Activated naive CD8-positive, alpha-beta T cell treated with anti-CD3 and anti-CD28 coated beads for 36 hours (primary cell): Measurements from ENCODE around the gene ANKRD23. TPM values are rescaled to one million over a fixed set of nuclear protein-coding genes. Genes with fewer than 3 reads are reported as not detected.
"Not testable (repeated sequence)": the region's sequence is repeated elsewhere in the genome, so short reads cannot be mapped to it uniquely, and the experiment has no call there.

Experiments
- DNase-seq: peaks from one replicate; pipeline ENCODE4 v3.0.0; 2021
- H3K27ac Mint-ChIP-seq: one replicate; pipeline ENCODE4 v1.8.0; 2022; ENCODE audit warnings: mild to moderate bottlenecking, moderate library complexity, mixed read lengths
- H3K27me3 Mint-ChIP-seq: one replicate; pipeline ENCODE4 v1.8.0; 2022; ENCODE audit warnings: mild to moderate bottlenecking, mixed read lengths
- H3K36me3 Mint-ChIP-seq: one replicate; pipeline ENCODE4 v1.8.0; 2021; ENCODE audit warnings: mild to moderate bottlenecking, mixed read lengths
- H3K4me1 Mint-ChIP-seq: one replicate; pipeline ENCODE4 v1.8.0; 2021; ENCODE audit warnings: mixed read lengths
- H3K4me3 Mint-ChIP-seq: one replicate; pipeline ENCODE4 v1.8.0; 2022; ENCODE audit warnings: mild to moderate bottlenecking, moderate library complexity, mixed read lengths
- H3K9me3 Mint-ChIP-seq: one replicate; pipeline ENCODE4 v1.8.0; 2022; ENCODE audit warnings: mixed read lengths
- total RNA-seq, 2 experiments: library from RNA; stranded (reverse); gene quantifications; one replicate each; pipeline ENCODE4 v1.2.3, GENCODE V29; 2021

Gene ANKRD23
- total RNA-seq: 1 to 10 TPM; 2.7 to 3.2 TPM

GRCh38 chr2:96843538-96844268 lies at the start of gene ANKRD23:
Gene ANKRD23, minus strand, starts transcription at chr2:96844021. Its CDS starts 29 bp downstream, at chr2:96843992.
- Mint-ChIP-seq H3K36me3 (no peaks in the 10 kb centered on the region), H3K4me3 (no peak within 1 kb of the TSS), H3K27me3 (no peaks in the 10 kb centered on the region), H3K27ac (no peak within 1 kb of the TSS), H3K4me1 (peaks cover 6% of the 10 kb centered on the region), H3K9me3 (no peaks in the 10 kb centered on the region)
- DNase-seq: no peak

DNA sequence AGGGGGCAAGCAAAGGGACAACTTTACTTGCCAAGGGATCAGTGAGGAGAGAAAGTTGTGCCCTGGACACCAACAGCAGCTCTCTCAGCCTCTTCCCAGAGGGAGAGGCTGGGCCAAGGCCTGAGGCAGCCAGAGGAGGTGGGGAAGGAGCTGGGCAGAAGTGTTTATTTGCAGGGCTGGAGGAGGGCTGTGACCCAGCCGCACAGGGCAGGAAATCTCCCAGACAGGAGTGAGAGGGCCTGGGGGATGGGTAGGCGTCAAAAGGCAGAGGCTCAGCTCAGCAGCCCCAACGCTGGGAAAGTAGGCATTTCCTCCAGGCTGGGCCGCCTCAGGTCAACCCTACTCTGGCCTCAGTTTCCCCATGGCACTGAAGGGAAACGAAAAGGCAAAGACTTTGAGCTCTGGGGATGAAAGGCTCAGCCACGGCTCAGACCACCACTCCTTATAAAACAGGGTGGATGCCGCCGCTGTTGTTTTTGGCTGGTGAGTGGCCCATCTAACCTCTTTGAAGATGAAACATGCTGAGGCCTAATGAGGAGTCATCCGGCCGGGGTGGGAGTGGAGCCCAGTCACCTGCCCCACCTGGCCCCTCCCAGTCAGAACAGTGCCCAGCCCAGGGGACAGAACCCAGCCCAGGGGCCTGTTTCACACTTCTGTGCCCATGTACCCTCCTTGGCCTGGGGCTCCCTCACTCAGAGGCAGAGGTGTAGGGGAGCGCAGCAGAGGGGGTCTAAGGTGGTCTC lies 47.9 kb upstream of the ANKRD23 start:
- peaks cover 25% of the 10 kb centered on the region for H3K4me1 Mint-ChIP-seq
- H3K4me3 Mint-ChIP-seq: no peak overlapping the region
- no peaks in the 10 kb centered on the region for H3K36me3 Mint-ChIP-seq
- H3K9me3 Mint-ChIP-seq: no peaks in the 10 kb centered on the region
- no peaks in the 10 kb centered on the region for H3K27me3 Mint-ChIP-seq
- no peak for DNase-seq
- no peak overlapping the region for H3K27ac Mint-ChIP-seq

DNA sequence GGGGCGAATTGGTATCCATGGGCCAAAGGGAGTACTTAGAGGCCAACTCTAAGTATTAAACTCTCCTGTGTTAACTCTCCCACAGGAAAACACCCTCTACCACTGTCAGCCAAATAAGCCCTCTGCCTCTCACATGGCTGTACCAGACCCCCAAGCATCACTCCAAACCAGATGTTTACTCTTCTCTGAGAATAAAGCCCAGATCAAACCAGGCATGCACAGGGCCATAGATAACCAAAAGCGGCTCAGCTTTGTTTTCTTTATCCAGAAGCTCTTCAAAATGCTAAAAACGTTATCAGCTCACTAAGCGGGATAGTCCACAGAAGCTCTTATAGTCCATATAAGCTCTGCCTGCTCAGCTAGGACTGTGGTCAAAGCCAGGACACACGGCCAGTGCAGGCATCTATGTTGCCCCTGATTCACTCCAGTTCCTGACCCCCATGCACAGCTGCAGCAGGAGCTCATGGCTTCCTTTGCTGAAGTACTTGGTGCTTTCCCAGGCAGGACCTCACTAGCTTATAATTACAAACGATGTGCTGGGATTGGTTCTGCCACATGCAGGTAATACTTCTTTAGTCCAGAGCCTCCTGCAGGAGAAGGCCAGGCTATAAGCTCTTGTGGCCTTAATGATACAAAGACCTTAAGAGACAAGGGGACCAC lies 47.0 kb upstream of the ANKRD23 start:
- Mint-ChIP-seq H3K9me3 (no peaks in the 10 kb centered on the region), H3K27me3 (no peaks in the 10 kb centered on the region), H3K27ac (no peak overlapping the region), H3K4me3 (no peak overlapping the region), H3K4me1 (peaks cover 18% of the 10 kb centered on the region), H3K36me3 (no peaks in the 10 kb centered on the region)
- no peak for DNase-seq

DNA sequence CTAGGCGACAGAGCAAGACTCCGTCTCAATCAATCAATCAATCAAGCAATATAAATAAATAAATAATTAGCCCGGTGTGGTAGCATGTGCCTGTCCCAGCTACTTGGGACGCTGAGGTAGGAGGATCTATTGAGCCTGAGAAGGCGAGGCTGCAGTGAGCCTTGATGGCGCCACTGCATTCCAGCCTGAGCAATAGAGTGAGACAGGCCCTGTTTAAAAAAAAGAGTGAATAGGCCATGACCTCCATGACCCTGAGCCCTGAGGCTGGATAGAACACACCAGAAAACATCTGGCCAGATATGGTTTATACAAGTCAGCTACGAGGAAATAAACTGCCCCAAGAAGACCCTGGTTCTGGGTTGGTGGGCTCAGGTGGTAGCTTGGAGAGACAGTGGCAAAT lies 46.4 kb upstream of the ANKRD23 start:
- Mint-ChIP-seq H3K9me3 (no peaks in the 10 kb centered on the region), H3K36me3 (no peaks in the 10 kb centered on the region), H3K4me1 (peaks cover 17% of the 10 kb centered on the region), H3K27ac (no peak overlapping the region), H3K27me3 (no peaks in the 10 kb centered on the region), H3K4me3 (no peak overlapping the region)
- DNase-seq: no peak

- H3K4me3 Mint-ChIP-seq, H3K9me3 Mint-ChIP-seq, H3K36me3 Mint-ChIP-seq, H3K27ac Mint-ChIP-seq, H3K27me3 Mint-ChIP-seq, DNase-seq: not testable (repeated sequence)
- peaks cover 13% of the 10 kb centered on the region for H3K4me1 Mint-ChIP-seq
Observed at GRCh38 chr2:96889502-96889901, 45.7 kb upstream of the ANKRD23 start.

DNA sequence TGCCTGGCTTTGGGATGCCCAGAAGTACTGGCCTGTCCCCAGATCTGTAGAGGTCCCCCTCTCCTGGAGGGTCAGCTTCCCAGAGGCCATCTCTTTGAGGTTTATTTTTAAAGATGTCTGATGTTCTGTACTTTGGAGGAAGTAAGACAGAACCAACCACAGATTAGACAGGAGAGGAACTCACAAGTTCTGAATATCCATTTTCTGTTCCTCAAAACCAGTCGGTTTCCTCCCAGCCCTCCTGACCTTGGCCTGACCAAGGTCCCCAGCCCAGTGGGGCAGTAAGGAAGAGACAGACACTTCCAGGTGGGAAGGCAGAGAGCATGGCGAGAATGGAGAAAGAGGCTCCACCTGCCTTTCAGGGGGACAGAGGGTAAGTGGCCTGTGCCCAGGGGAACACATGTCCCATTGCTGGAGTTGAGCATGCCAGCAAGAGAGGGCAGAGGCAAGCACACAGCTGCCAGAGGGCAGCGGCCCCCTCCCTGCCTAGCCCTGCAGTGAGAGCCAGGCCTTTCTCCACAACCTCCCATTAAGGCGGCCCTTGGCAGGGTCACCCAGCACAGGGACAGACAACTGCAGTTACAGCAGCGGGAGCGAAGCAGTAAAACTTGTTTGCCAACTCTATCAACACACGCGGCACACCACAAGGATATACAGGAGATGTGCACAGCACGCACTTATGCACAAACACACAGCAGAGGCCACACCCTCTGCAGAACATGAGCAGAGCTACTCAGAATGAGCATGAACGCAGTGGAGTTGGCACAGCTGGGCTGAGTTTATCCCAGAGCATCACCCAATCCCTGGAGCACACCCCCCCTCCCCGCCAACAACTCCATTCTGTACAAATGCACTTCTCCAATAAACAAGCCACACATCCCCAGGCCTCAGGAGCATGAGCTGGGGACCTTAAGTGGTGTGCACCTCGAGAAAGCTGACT lies 44.5 kb upstream of the ANKRD23 start:
- H3K9me3 Mint-ChIP-seq: no peaks in the 10 kb centered on the region
- no peak for DNase-seq
- no peak overlapping the region for H3K27ac Mint-ChIP-seq

DNA sequence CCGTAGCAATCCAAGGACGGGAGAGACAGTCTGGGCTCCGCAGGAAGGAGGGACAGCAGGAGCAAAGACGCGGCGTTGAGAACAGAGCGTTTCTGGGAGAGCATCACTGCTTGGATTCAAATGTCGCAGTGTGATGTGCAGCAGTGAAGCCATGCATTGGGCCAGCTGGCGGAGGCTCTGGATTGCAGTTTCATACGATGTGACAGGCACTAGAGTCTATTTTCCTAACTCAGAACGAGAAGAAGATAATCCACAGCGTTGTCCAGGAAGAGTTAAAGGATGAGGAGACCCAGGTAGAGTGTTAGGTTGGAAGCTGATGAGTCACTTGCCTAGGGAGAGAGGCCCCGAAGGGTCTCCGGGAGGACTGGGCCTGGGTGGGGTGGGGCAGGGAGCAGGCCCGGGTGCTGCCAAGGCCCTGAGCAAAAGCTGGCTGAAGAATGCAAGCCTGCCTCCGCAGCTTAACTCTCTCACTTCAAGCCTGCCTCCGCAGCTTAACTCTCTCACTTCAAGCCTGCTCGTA lies 43.7 kb upstream of the ANKRD23 start:
- H3K27me3 Mint-ChIP-seq: no peaks in the 10 kb centered on the region
- no peaks in the 10 kb centered on the region for H3K9me3 Mint-ChIP-seq
- no peak overlapping the region for H3K4me3 Mint-ChIP-seq
- no peaks in the 10 kb centered on the region for H3K36me3 Mint-ChIP-seq
- H3K27ac Mint-ChIP-seq: no peak overlapping the region
- H3K4me1 Mint-ChIP-seq: peaks cover 10% of the 10 kb centered on the region
- DNase-seq: no peak

More for the DNA sequence above, 44.5 kb upstream of the ANKRD23 start:
- no peaks in the 10 kb centered on the region for H3K27me3 Mint-ChIP-seq
- H3K4me3 Mint-ChIP-seq: no peak overlapping the region
- H3K4me1 Mint-ChIP-seq: peaks cover 13% of the 10 kb centered on the region
- no peaks in the 10 kb centered on the region for H3K36me3 Mint-ChIP-seq

GRCh38 chr2:96885432-96886347 lies 41.9 kb upstream of the ANKRD23 start:
- Mint-ChIP-seq H3K36me3 (no peaks in the 10 kb centered on the region), H3K27ac (no peak overlapping the region), H3K4me1 (peaks cover 2% of the 10 kb centered on the region), H3K27me3 (no peaks in the 10 kb centered on the region), H3K4me3 (no peak overlapping the region), H3K9me3 (no peaks in the 10 kb centered on the region)
- DNase-seq: no peak

DNA sequence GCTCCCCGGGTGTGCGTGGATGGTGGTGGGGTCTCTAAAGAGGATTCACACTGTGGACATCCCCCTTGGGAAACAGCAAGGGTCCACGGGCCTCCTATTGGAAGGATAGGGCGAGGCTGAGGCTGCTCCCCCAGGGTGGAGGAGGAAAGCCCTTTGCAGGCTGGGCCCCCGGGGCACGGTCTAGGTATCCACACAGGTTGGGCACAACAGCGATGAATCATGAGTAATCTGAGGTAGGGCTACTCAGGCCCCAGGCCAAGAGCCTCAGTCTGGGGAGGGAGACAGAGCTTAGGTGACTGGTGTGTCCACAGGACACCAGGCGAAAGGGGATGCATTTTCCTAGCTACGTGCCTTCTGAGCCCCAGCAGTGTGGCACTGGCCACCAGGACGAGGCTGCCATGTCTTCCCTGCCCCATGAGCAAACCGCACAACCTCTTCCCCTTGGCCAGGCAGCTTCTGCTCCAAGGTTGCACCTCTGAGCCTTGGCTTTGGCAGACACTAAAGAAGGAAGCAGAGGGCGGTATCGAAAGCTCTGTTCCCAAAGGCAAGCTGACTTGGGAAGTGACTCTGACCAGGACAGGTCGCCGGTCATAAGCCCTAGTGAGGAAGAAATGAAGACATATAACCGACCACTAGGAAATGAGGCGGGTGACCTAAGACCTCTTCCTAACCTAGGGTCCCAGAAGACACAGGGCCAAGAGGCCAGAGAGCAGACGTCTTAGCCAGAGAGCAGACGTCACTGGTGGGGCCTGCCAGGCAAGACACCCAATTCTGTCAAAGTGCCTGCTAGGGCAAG lies 40.7 kb upstream of the ANKRD23 start:
- no peak overlapping the region for H3K27ac Mint-ChIP-seq
- no peak for DNase-seq
- no peaks in the 10 kb centered on the region for H3K4me1 Mint-ChIP-seq
- no peaks in the 10 kb centered on the region for H3K27me3 Mint-ChIP-seq
- no peaks in the 10 kb centered on the region for H3K36me3 Mint-ChIP-seq
- no peaks in the 10 kb centered on the region for H3K9me3 Mint-ChIP-seq
- no peak overlapping the region for H3K4me3 Mint-ChIP-seq

- H3K4me3 Mint-ChIP-seq: no peak overlapping the region
- no peaks in the 10 kb centered on the region for H3K27me3 Mint-ChIP-seq
- no peaks in the 10 kb centered on the region for H3K4me1 Mint-ChIP-seq
- no peak for DNase-seq
- no peak overlapping the region for H3K27ac Mint-ChIP-seq
- H3K9me3 Mint-ChIP-seq: no peaks in the 10 kb centered on the region
- no peaks in the 10 kb centered on the region for H3K36me3 Mint-ChIP-seq
Observed at GRCh38 chr2:96883306-96883705, 39.5 kb upstream of the ANKRD23 start.

DNA sequence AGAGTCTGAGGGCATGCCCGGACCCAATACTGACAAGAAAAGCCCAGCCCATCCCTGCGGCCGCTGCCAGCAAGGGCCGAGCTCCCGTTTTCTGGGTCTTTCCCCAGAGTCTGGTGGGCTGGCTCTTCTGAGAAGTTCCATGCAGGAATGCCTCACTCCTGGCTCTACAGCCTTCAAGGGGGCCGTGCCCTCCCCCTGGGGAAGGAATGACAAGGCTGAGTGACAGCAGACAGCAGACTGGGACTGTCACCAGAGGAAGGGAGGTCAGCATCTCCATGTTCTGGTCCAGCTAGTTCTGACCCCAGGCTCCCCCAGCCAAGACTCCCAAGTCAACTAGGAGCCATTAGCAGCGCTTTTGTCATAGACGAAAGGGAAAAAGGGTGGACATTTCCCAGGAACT lies 39.1 kb upstream of the ANKRD23 start:
- Mint-ChIP-seq H3K4me3 (no peak overlapping the region), H3K9me3 (no peaks in the 10 kb centered on the region), H3K27me3 (no peaks in the 10 kb centered on the region), H3K4me1 (no peaks in the 10 kb centered on the region), H3K27ac (no peak overlapping the region), H3K36me3 (no peaks in the 10 kb centered on the region)
- DNase-seq: no peak

DNA sequence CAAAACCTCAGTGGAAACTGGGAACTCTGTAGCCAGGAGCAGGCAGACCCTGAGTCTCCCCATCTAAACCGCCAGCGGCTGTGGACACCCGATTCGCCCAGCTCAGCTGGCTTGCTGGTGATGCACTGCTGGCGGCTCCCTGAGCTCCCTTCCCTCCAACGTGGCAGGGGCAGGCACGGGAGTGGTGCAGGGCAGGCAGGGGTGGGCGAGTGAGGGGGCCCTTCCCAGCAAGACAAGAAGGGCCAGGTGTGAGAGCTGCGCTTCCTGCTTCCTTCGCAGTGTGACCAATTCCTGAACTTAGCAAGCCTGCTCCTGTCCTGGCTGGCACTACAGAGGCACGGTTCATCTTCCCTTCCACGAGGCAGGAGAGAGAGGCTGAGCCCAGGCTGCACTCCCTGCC lies 38.4 kb upstream of the ANKRD23 start:
- Mint-ChIP-seq H3K4me1 (no peaks in the 10 kb centered on the region), H3K27me3 (no peaks in the 10 kb centered on the region), H3K36me3 (no peaks in the 10 kb centered on the region), H3K9me3 (no peaks in the 10 kb centered on the region), H3K27ac (no peak overlapping the region), H3K4me3 (no peak overlapping the region)
- DNase-seq: no peak
